HCT116 (cell line): Measurements from ENCODE around the gene KAZN. TPM values are rescaled to one million over a fixed set of nuclear protein-coding genes. Genes with fewer than 3 reads are reported as not detected.

ENCODE experiments used
- ATAC-seq: fragments of 200-7000 bp; cut with Tn5 transposase; 2 replicates; pipeline ENCODE4 v1.9.1; 2020; ENCODE audit warnings: mild to moderate bottlenecking, moderate library complexity
- BruUV-seq: library from RNA; stranded (reverse); fragments of 400-500 nt; replicated peaks from 2 replicates; lab custom pipeline; 2021; lab: Mats Ljungman, UMichigan
- CTCF ChIA-PET: fragments of 300-600 bp; sonication (Branson Sonifier 250); formaldehyde crosslinking; loops from one replicate; lab custom pipeline; 2021; ENCODE audit warnings: antibody characterized with exemption; lab: Charles Lee
- POLR2A ChIA-PET: fragments of 300-600, 350-600 bp; sonication (Branson Sonifier 250); formaldehyde crosslinking; loops from one replicate; lab custom pipeline; 2021; ENCODE audit warnings: antibody characterized with exemption; lab: Charles Lee
- RAD21 ChIA-PET, 2 experiments: fragments of 300-600 bp; sonication (Branson Sonifier 250); formaldehyde crosslinking; loops; one replicate each; lab custom pipeline; 2023; ENCODE audit warnings: low total read pairs in 2 of 2; ENCODE audit not compliant: uncharacterized antibody in 2 of 2, unreplicated experiment in 2 of 2, low non-redundant PET in 1 of 2; lab: Charles Lee
- DNase-seq: peaks from one replicate; pipeline ENCODE4 v3.0.0-alpha.2; 2010; ENCODE audit warnings: low read depth, low spot score
- H2AFZ ChIP-seq: fragments of 200-600 bp; shearing (Covaris generic), sonication (generic); 2 replicates; pipeline ENCODE4 v1.6.1; 2017; ENCODE audit warnings: low read depth, mixed run types, mixed read lengths, antibody characterized with exemption, low read length; ENCODE audit not compliant: poor library complexity, severe bottlenecking
- H3K27ac ChIP-seq: 2 replicates; pipeline ENCODE4 v1.5.1; 2012; ENCODE audit warnings: low read depth, low read length
- H3K27me3 ChIP-seq: fragments of 200-600 bp; sonication (generic); 2 replicates; pipeline ENCODE4 v1.6.1; 2016; ENCODE audit warnings: mixed run types, low read length, mixed read lengths; ENCODE audit not compliant: insufficient read depth
- H3K36me3 ChIP-seq, 2 experiments: fragments of 200-500 bp in 1 of 2; fragments of 200-600 bp in 1 of 2; sonication (Bioruptor generic) in 1 of 2; sonication (generic) in 1 of 2; 2 replicates each; pipeline versions ENCODE4 v1.5.1 to v1.6.1; 2014 to 2016; ENCODE audit warnings: low read length in 2 of 2, inconsistent platforms in 1 of 2, mixed read lengths in 1 of 2, mixed run types in 1 of 2; ENCODE audit not compliant: insufficient read depth in 2 of 2, control insufficient read depth in 1 of 2
- H3K4me1 ChIP-seq, 2 experiments: fragments of 200-600 bp in 1 of 2; sonication (generic) in 1 of 2; 2 replicates each; pipeline versions ENCODE4 v1.5.1 to v1.6.1; 2012 to 2017; ENCODE audit warnings: low read length in 2 of 2, inconsistent platforms in 1 of 2, mild to moderate bottlenecking in 1 of 2, mixed read lengths in 1 of 2, mixed run types in 1 of 2, moderate library complexity in 1 of 2; ENCODE audit not compliant: insufficient read depth in 2 of 2, control insufficient read depth in 1 of 2
- H3K4me2 ChIP-seq: fragments of 200-600 bp; sonication (generic); 2 replicates; pipeline ENCODE4 v1.6.1; 2017; ENCODE audit warnings: mixed run types, low read length, mixed read lengths
- H3K4me3 ChIP-seq, 2 experiments: fragments of 200-600 bp in 1 of 2; sonication (generic) in 1 of 2; replicated peaks in 1 of 2; 2 replicates each; pipeline ENCODE4 v1.5.1; 2011 to 2016; ENCODE audit warnings: low read length in 2 of 2, control low read depth in 1 of 2, low read depth in 1 of 2, mild to moderate bottlenecking in 1 of 2, mixed read lengths in 1 of 2, mixed run types in 1 of 2
- H3K79me2 ChIP-seq: fragments of 200-600 bp; sonication (generic); 2 replicates; pipeline ENCODE4 v1.6.1; 2017; ENCODE audit warnings: mild to moderate bottlenecking, mixed run types, low read length, moderate library complexity, mixed read lengths; ENCODE audit not compliant: insufficient read depth
- H3K9ac ChIP-seq: fragments of 200-600 bp; sonication (generic); 2 replicates; pipeline ENCODE4 v1.6.1; 2016; ENCODE audit warnings: low read length, mixed read lengths
- H3K9me2 ChIP-seq: fragments of 200-600 bp; sonication (generic), shearing (Covaris generic); 2 replicates; pipeline ENCODE4 v1.6.1; 2017; ENCODE audit warnings: mixed run types, mild to moderate bottlenecking, moderate library complexity; ENCODE audit not compliant: insufficient read depth
- H3K9me3 ChIP-seq, 2 experiments: fragments of 200-500 bp in 1 of 2; fragments of 200-600 bp in 1 of 2; sonication (Bioruptor generic) in 1 of 2; sonication (generic) in 1 of 2; 2 replicates each; pipeline ENCODE4 v1.6.1; 2014 to 2017; ENCODE audit warnings: low read length in 2 of 2, mixed read lengths in 2 of 2, inconsistent platforms in 1 of 2, low read depth in 1 of 2, mild to moderate bottlenecking in 1 of 2, mixed run types in 1 of 2, moderate library complexity in 1 of 2; ENCODE audit not compliant: control insufficient read depth in 1 of 2, insufficient read depth in 1 of 2
- H4K20me1 ChIP-seq: fragments of 200-600 bp; sonication (generic), shearing (Covaris generic); 2 replicates; pipeline ENCODE4 v1.6.1; 2017; ENCODE audit warnings: mixed run types, mild to moderate bottlenecking, moderate library complexity; ENCODE audit not compliant: insufficient read depth
- ATF3 ChIP-seq: IDR thresholded peaks from 2 replicates; pipeline ENCODE4 v1.6.1; 2012
- CBX3 ChIP-seq: IDR thresholded peaks from 2 replicates; pipeline ENCODE4 v1.6.1; 2012; ENCODE audit warnings: low read depth
- EGR1 ChIP-seq: IDR thresholded peaks from 2 replicates; pipeline ENCODE4 v1.6.1; 2012; ENCODE audit warnings: low read depth
- ELF1 ChIP-seq: IDR thresholded peaks from 2 replicates; pipeline ENCODE4 v1.6.1; 2012; ENCODE audit warnings: low read depth, borderline replicate concordance
- FOSL1 ChIP-seq: IDR thresholded peaks from 2 replicates; pipeline ENCODE4 v1.6.1; 2012; ENCODE audit warnings: low read depth
- POLR2A ChIP-seq: IDR thresholded peaks from 2 replicates; pipeline ENCODE4 v1.7.0; 2011; ENCODE audit warnings: borderline replicate concordance; ENCODE audit not compliant: insufficient read depth, insufficient read length; ENCODE audit errors: extremely low read depth
- POLR2AphosphoS5 ChIP-seq: IDR thresholded peaks from 2 replicates; pipeline ENCODE4 v1.6.1; 2011; ENCODE audit warnings: mild to moderate bottlenecking, low read depth, low read length, moderate library complexity
- RAD21 ChIP-seq: IDR thresholded peaks from 2 replicates; pipeline ENCODE4 v1.6.1; 2012; ENCODE audit warnings: low read depth, mild to moderate bottlenecking
- SP1 ChIP-seq: IDR thresholded peaks from 2 replicates; pipeline ENCODE4 v1.6.1; 2012; ENCODE audit warnings: low read depth
- SRF ChIP-seq: IDR thresholded peaks from 2 replicates; pipeline ENCODE4 v1.6.1; 2012; ENCODE audit warnings: low read depth
- TCF7L2 ChIP-seq: IDR thresholded peaks from 2 replicates; pipeline ENCODE4 v1.7.0; 2011; ENCODE audit warnings: borderline replicate concordance, inconsistent platforms; ENCODE audit not compliant: insufficient read depth, insufficient read length; ENCODE audit errors: extremely low read depth
- YY1 ChIP-seq: IDR thresholded peaks from 2 replicates; pipeline ENCODE4 v1.6.1; 2011; ENCODE audit warnings: low read length, low read depth, moderate library complexity, mild to moderate bottlenecking; ENCODE audit not compliant: insufficient replicate concordance; ENCODE audit errors: extremely low read depth
- ZFX ChIP-seq: fragments of 450-650 bp; IDR thresholded peaks from 2 replicates; pipeline ENCODE4 v1.6.1; 2017
- intact Hi-C: fragments of 100-400 bp; cut with micrococcal nuclease; formaldehyde crosslinking; loops from 2 replicates; pipeline ENCODE4 v1.10.0; 2022
- total RNA-seq: library from RNA; stranded (reverse); gene quantifications from one replicate; pipeline ENCODE4 v1.2.1, GENCODE V29; 2021; ENCODE audit not compliant: unreplicated experiment
- TF ChIP-seq, protein P1 (sequence below), 3 experiments: fragments of 200-600 bp in 1 of 3; sonication (generic) in 1 of 3; IDR thresholded peaks in 2 of 3; conservative IDR thresholded peaks in 1 of 3; 2 replicates each; pipeline ENCODE4 v1.5.1; 2012 to 2017; ENCODE audit warnings: low read depth in 2 of 3, low read length in 2 of 3, antibody characterized with exemption in 1 of 3, borderline replicate concordance in 1 of 3, control low read depth in 1 of 3, mild to moderate bottlenecking in 1 of 3, mixed read lengths in 1 of 3, mixed run types in 1 of 3, moderate library complexity in 1 of 3; ENCODE audit not compliant: insufficient read depth in 1 of 3
- TF ChIP-seq, protein P2 (sequence below): IDR thresholded peaks from 2 replicates; pipeline ENCODE4 v1.6.1; 2011; ENCODE audit warnings: mild to moderate bottlenecking, low read length, moderate library complexity; ENCODE audit not compliant: insufficient replicate concordance; ENCODE audit errors: extremely low read depth

The KAZN gene
- total RNA-seq, 1 experiment from 2014 or later, result 13.4 TPM

GRCh38 chr1:14855801-14856200 is 257.3 kb downstream of the KAZN start:
- ChIA-PET POLR2A (no interaction called here), CTCF (no interaction called here), RAD21 (no interaction called here)
- Histone ChIP-seq H3K4me2 (no peak overlapping the region), H3K9me3 (no peaks in the 10 kb centered on the region), H2AFZ (no peak overlapping the region), H3K27ac (no peak overlapping the region), H3K27me3 (peaks cover 70% of the 10 kb centered on the region), H3K4me3 (no peak overlapping the region), H3K36me3 (no peaks in the 10 kb centered on the region), H3K9me2 (no peaks in the 10 kb centered on the region), H3K4me1 (no peaks in the 10 kb centered on the region), H3K9ac (no peak overlapping the region), H4K20me1 (no peaks in the 10 kb centered on the region), H3K79me2 (no peaks in the 10 kb centered on the region)
- TF ChIP-seq ZFX (no peak), POLR2AphosphoS5 (no peak), TCF7L2 (no peak), CBX3 (no peak), FOSL1 (no peak), SRF (no peak), SP1 (no peak), YY1 (no peak), RAD21 (no peak), EGR1 (no peak), POLR2A (no peak), ELF1 (no peak), ATF3 (no peak)
- TF ChIP-seq, protein P1, sequence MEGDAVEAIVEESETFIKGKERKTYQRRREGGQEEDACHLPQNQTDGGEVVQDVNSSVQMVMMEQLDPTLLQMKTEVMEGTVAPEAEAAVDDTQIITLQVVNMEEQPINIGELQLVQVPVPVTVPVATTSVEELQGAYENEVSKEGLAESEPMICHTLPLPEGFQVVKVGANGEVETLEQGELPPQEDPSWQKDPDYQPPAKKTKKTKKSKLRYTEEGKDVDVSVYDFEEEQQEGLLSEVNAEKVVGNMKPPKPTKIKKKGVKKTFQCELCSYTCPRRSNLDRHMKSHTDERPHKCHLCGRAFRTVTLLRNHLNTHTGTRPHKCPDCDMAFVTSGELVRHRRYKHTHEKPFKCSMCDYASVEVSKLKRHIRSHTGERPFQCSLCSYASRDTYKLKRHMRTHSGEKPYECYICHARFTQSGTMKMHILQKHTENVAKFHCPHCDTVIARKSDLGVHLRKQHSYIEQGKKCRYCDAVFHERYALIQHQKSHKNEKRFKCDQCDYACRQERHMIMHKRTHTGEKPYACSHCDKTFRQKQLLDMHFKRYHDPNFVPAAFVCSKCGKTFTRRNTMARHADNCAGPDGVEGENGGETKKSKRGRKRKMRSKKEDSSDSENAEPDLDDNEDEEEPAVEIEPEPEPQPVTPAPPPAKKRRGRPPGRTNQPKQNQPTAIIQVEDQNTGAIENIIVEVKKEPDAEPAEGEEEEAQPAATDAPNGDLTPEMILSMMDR (IDR thresholded peaks at IDR 0.05 in 2 of 3, conservative IDR thresholded peaks at IDR 0.05 in 1 of 3; ENCODE audit: borderline replicate concordance in 1 of 3, insufficient read depth in 1 of 3, low read depth in 2 of 3, low read length in 2 of 3), result no peak
- TF ChIP-seq, protein P2, sequence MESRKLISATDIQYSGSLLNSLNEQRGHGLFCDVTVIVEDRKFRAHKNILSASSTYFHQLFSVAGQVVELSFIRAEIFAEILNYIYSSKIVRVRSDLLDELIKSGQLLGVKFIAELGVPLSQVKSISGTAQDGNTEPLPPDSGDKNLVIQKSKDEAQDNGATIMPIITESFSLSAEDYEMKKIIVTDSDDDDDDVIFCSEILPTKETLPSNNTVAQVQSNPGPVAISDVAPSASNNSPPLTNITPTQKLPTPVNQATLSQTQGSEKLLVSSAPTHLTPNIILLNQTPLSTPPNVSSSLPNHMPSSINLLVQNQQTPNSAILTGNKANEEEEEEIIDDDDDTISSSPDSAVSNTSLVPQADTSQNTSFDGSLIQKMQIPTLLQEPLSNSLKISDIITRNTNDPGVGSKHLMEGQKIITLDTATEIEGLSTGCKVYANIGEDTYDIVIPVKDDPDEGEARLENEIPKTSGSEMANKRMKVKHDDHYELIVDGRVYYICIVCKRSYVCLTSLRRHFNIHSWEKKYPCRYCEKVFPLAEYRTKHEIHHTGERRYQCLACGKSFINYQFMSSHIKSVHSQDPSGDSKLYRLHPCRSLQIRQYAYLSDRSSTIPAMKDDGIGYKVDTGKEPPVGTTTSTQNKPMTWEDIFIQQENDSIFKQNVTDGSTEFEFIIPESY, result no peak
- BruUV-seq, result no TSS peak
- DNase-seq, result no peak
- ATAC-seq, result no peak
- intact Hi-C loops, result no loop called here
